ENCODE data around the gene SAA2. TPM values are rescaled to one million over a fixed set of nuclear protein-coding genes. Genes with fewer than 3 reads are reported as not detected.
A peak's percentile ranks its signal among the peaks of the same experiment; 100 is the strongest.

SAA2 gene
- total and polyA plus RNA-seq, 3 donors from 2014 or later, result 1.7 to 2.4 (median 2.1) TPM

GRCh38 chr11:18222814-18223421 lies 25.6 kb downstream of the SAA2 start:
- 89 to 90% methylated on average over 3 of the region's 3 CpGs for WGBS, 2 donors
- Histone ChIP-seq H3K27ac (no peak overlapping the region), H3K4me3 (no peak overlapping the region), H3K36me3 (ENCODE audit: low read depth, missing control alignments) (no peaks in the 10 kb centered on the region), H3K4me1 (no peaks in the 10 kb centered on the region), H3K27me3 (no peaks in the 10 kb centered on the region), H3K9me3 (no peaks in the 10 kb centered on the region)
- DNase-seq, result no peak
- intact Hi-C loops (cut with DNase I; ENCODE audit: low total_unique reads), result no loop called here
- TF ChIP-seq CTCF (IDR thresholded peaks at IDR 0.05) (no peak), POLR2A (IDR thresholded peaks at IDR 0.05) (no peak)

- intact Hi-C loops (cut with DNase I; ENCODE audit: low total_unique reads), result no loop called here
- Histone ChIP-seq H3K27ac (no peak overlapping the region), H3K9me3 (no peaks in the 10 kb centered on the region), H3K27me3 (no peaks in the 10 kb centered on the region), H3K4me1 (no peaks in the 10 kb centered on the region), H3K36me3 (ENCODE audit: low read depth, missing control alignments) (no peaks in the 10 kb centered on the region), H3K4me3 (no peak overlapping the region)
- no peak for TF ChIP-seq CTCF (IDR thresholded peaks at IDR 0.05)
- TF ChIP-seq POLR2A (IDR thresholded peaks at IDR 0.05), result no peak
- DNase-seq, result no peak
- 93 to 100% methylated on average over 3 of the region's 5 CpGs for WGBS, 2 donors
These were observed 27.1 kb downstream of the SAA2 start for GRCh38 chr11:18221274-18221876.

GRCh38 chr11:18209058-18209457 lies 39.4 kb downstream of the SAA2 start:
- no peak for DNase-seq
- no peak for TF ChIP-seq CTCF (IDR thresholded peaks at IDR 0.05)
- no peak for TF ChIP-seq POLR2A (IDR thresholded peaks at IDR 0.05)
- H3K4me1 ChIP-seq, result no peaks in the 10 kb centered on the region
- H3K27ac ChIP-seq, result no peak overlapping the region
- intact Hi-C loops (cut with DNase I; ENCODE audit: low total_unique reads), result no loop called here
- no peaks in the 10 kb centered on the region for H3K27me3 ChIP-seq
- H3K4me3 ChIP-seq, result peak overlapping the region; percentile 9 to 52
- no peaks in the 10 kb centered on the region for H3K36me3 ChIP-seq (ENCODE audit: low read depth, missing control alignments)
- 23 to 29% methylated on average over 23 to 33 of the region's 33 CpGs for WGBS, 2 donors
- no peaks in the 10 kb centered on the region for H3K9me3 ChIP-seq

GRCh38 chr11:18204771-18205170 lies 43.7 kb downstream of the SAA2 start:
- Histone ChIP-seq H3K4me1 (no peaks in the 10 kb centered on the region), H3K9me3 (no peaks in the 10 kb centered on the region), H3K36me3 (ENCODE audit: low read depth, missing control alignments) (no peaks in the 10 kb centered on the region), H3K27ac (no peak overlapping the region), H3K27me3 (no peaks in the 10 kb centered on the region), H3K4me3 (no peak overlapping the region)
- TF ChIP-seq CTCF (IDR thresholded peaks at IDR 0.05) (no peak), POLR2A (IDR thresholded peaks at IDR 0.05) (no peak)
- no peak for DNase-seq
- intact Hi-C loops (cut with DNase I; ENCODE audit: low total_unique reads), result no loop called here

- Histone ChIP-seq H3K36me3 (ENCODE audit: low read depth, missing control alignments) (no peaks in the 10 kb centered on the region), H3K4me3 (no peak overlapping the region), H3K9me3 (no peaks in the 10 kb centered on the region), H3K27ac (no peak overlapping the region), H3K4me1 (no peaks in the 10 kb centered on the region), H3K27me3 (no peaks in the 10 kb centered on the region)
- TF ChIP-seq CTCF (IDR thresholded peaks at IDR 0.05), result no peak
- no peak for DNase-seq
- intact Hi-C loops (cut with DNase I; ENCODE audit: low total_unique reads), result no loop called here
- 74 to 81% methylated on average over 3 of the region's 3 CpGs for WGBS, 2 donors
These were observed 44.2 kb downstream of the SAA2 start for GRCh38 chr11:18204220-18204619.
